GM23338 (cell line): ENCODE results near the gene SH3GL2.

Experiments used
- CREB1 ChIP-seq: fragments of 250-450 bp; sonication (Bioruptor Pico); IDR thresholded peaks from 2 replicates; pipeline ENCODE4 v1.5.0; 2020; ENCODE audit warnings: low read depth, mild to moderate bottlenecking, moderate library complexity
- CTCF ChIP-seq, 2 experiments: fragments of 200-600 bp in 1 of 2; sonication (generic) in 1 of 2; conservative IDR thresholded peaks; 2 replicates each; pipeline versions ENCODE4 v1.5.1 to v1.6.1; 2016 to 2017; ENCODE audit warnings: antibody characterized with exemption in 2 of 2, low read depth in 2 of 2, mild to moderate bottlenecking in 2 of 2, moderate library complexity in 1 of 2
- ETS1 ChIP-seq: IDR thresholded peaks from 2 replicates; pipeline ENCODE4 v1.6.1; 2016; ENCODE audit warnings: antibody characterized with exemption
- EZH2 ChIP-seq: fragments of 200-600 bp; sonication (generic); IDR thresholded peaks from one replicate; pipeline ENCODE4 v1.8.0; 2017; ENCODE audit warnings: antibody characterized with exemption, mild to moderate bottlenecking, low read depth; ENCODE audit not compliant: unreplicated experiment
- EZH2phosphoT487 ChIP-seq: fragments of 200-600 bp; sonication (generic); IDR thresholded peaks from one replicate; pipeline ENCODE4 v1.8.1; 2018; ENCODE audit warnings: antibody characterized with exemption; ENCODE audit not compliant: unreplicated experiment
- JUNB ChIP-seq: IDR thresholded peaks from one replicate; pipeline ENCODE4 v1.6.1; 2016; ENCODE audit warnings: antibody characterized with exemption; ENCODE audit not compliant: unreplicated experiment
- NANOG ChIP-seq: IDR thresholded peaks from 2 replicates; pipeline ENCODE4 v1.6.1; 2016; ENCODE audit warnings: antibody characterized with exemption, borderline replicate concordance
- POLR2AphosphoS5 ChIP-seq: IDR thresholded peaks from 2 replicates; pipeline ENCODE4 v1.6.1; 2016; ENCODE audit warnings: antibody characterized with exemption, low read depth
- REST ChIP-seq: IDR thresholded peaks from one replicate; pipeline ENCODE4 v1.6.1; 2018; ENCODE audit warnings: antibody characterized with exemption; ENCODE audit not compliant: unreplicated experiment
- STAT1 ChIP-seq: IDR thresholded peaks from one replicate; pipeline ENCODE4 v1.6.1; 2016; ENCODE audit warnings: antibody characterized with exemption; ENCODE audit not compliant: unreplicated experiment
- ZNF114 ChIP-seq: fragments of 250-450 bp; sonication (Bioruptor Pico); IDR thresholded peaks from 2 replicates; pipeline ENCODE4 v1.5.0; 2020; ENCODE audit warnings: mild to moderate bottlenecking, moderate library complexity
- ZNF331 ChIP-seq: fragments of 250-450 bp; sonication (Bioruptor Pico); IDR thresholded peaks from 2 replicates; pipeline ENCODE4 v1.5.0; 2020; ENCODE audit warnings: low read depth, mild to moderate bottlenecking, moderate library complexity
- ZNF462 ChIP-seq: fragments of 250-450 bp; sonication (Bioruptor Pico); IDR thresholded peaks from 2 replicates; pipeline ENCODE4 v1.5.0; 2020; ENCODE audit warnings: mild to moderate bottlenecking, moderate library complexity

GRCh38 chr9:17810728-17811571 is 232.1 kb downstream of the SH3GL2 start:
- TF ChIP-seq CTCF (conservative IDR thresholded peaks at IDR 0.05; ENCODE audit: low read depth in 2 of 2), result peak; percentile 88 to 99
- TF ChIP-seq STAT1, result no peak
- TF ChIP-seq REST, result no peak
- TF ChIP-seq POLR2AphosphoS5, result no peak
- no peak for TF ChIP-seq CREB1 (CRISPR knock-in tag)
- TF ChIP-seq EZH2phosphoT487, result no peak
- no peak for TF ChIP-seq ETS1
- no peak for TF ChIP-seq JUNB
- TF ChIP-seq ZNF114 (CRISPR knock-in tag), result no peak
- TF ChIP-seq EZH2, result no peak
- TF ChIP-seq NANOG, result no peak
- no peak for TF ChIP-seq ZNF331 (CRISPR knock-in tag)
- no peak for TF ChIP-seq ZNF462
